ENCODE data around the gene FAM117A.
"Not testable (repeated sequence)": the region's sequence is repeated elsewhere in the genome, so short reads cannot be mapped to it uniquely, and the experiment has no call there.

The FAM117A gene

GRCh38 chr17:49762151-49762941, 1.6 kb downstream of the FAM117A start:
- DNase-seq, result no peak

GRCh38 chr17:49760932-49761558, 2.9 kb downstream of the FAM117A start:
- no peak for DNase-seq

GRCh38 chr17:49760296-49760695, 3.6 kb downstream of the FAM117A start:
- no peak for DNase-seq

- no peak for DNase-seq
Measured at GRCh38 chr17:49759203-49759602, 4.7 kb downstream of the FAM117A start.

- DNase-seq, result not testable (repeated sequence)
Measured at GRCh38 chr17:49758464-49759010, 5.4 kb downstream of the FAM117A start.

- no peak for DNase-seq
Measured at GRCh38 chr17:49757151-49757777, 6.7 kb downstream of the FAM117A start.

GRCh38 chr17:49756323-49757150, 7.4 kb downstream of the FAM117A start:
- no peak for DNase-seq

GRCh38 chr17:49755663-49756283, 8.2 kb downstream of the FAM117A start:
- DNase-seq, result no peak

GRCh38 chr17:49753959-49754391, 10.0 kb downstream of the FAM117A start:
- no peak for DNase-seq

- DNase-seq, result no peak
Measured at GRCh38 chr17:49752508-49752907, 11.4 kb downstream of the FAM117A start.

- no peak for DNase-seq
Measured at GRCh38 chr17:49749730-49750129, 14.2 kb downstream of the FAM117A start.

- DNase-seq, result no peak
Measured at GRCh38 chr17:49748791-49749190, 15.1 kb downstream of the FAM117A start.

- DNase-seq, result no peak
Measured at GRCh38 chr17:49748223-49748622, 15.7 kb downstream of the FAM117A start.

GRCh38 chr17:49747632-49748031, 16.3 kb downstream of the FAM117A start:
- DNase-seq, result no peak

GRCh38 chr17:49746791-49747490, 17.0 kb downstream of the FAM117A start:
- no peak for DNase-seq

- DNase-seq, result no peak
Measured at GRCh38 chr17:49745175-49746139, 18.5 kb downstream of the FAM117A start.

GRCh38 chr17:49742166-49742638, 21.7 kb downstream of the FAM117A start:
- no peak for DNase-seq

- DNase-seq, result no peak
Measured at GRCh38 chr17:49741692-49742076, 22.2 kb downstream of the FAM117A start.

GRCh38 chr17:49741009-49741691, 22.8 kb downstream of the FAM117A start:
- DNase-seq, result no peak
